GM10847 (cell line): ENCODE measurements around the gene OLFML1.

Source experiments
- POLR2A ChIP-seq: IDR thresholded peaks from 2 replicates; pipeline ENCODE4 v1.6.1; 2011; ENCODE audit not compliant: insufficient read length; ENCODE audit errors: extremely low read depth

OLFML1 gene

GRCh38 chr11:7514099-7514591 is 28.8 kb downstream of the OLFML1 start:
- TF ChIP-seq POLR2A, result no peak

GRCh38 chr11:7515447-7515886 is 30.2 kb downstream of the OLFML1 start:
- TF ChIP-seq POLR2A, result no peak

- TF ChIP-seq POLR2A, result no peak
These were observed 31.2 kb downstream of the OLFML1 start for GRCh38 chr11:7516475-7516874.

GRCh38 chr11:7518811-7519562 is 33.7 kb downstream of the OLFML1 start:
- no peak for TF ChIP-seq POLR2A

GRCh38 chr11:7520011-7520942 is 35.0 kb downstream of the OLFML1 start:
- peak; percentile 24 for TF ChIP-seq POLR2A

DNA sequence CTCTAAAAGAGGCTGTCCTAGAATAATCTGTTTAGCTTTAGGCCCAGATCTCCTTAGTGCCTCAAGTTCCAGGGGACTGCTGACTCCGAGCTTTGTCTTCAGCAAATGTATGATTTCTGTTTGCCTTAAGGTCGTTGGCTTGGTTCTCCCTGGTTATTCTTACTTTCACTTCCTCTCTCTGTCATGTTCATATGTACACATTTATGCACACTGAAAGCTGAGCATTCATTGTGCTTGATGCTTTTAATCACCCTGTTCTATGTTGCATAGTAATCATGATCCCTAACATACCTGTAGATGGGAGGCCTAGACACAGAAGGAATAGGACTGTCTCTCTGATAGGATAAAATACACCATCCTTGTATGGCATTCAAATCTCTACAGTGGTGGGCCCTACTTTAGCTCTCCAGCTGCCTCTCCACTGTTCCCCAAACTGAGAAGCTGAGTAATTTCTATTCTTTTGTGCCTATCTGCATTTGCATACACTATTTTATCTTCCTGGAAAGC is 35.7 kb downstream of the OLFML1 start:
- no peak for TF ChIP-seq POLR2A

GRCh38 chr11:7522121-7522520 is 36.8 kb downstream of the OLFML1 start:
- no peak for TF ChIP-seq POLR2A

DNA sequence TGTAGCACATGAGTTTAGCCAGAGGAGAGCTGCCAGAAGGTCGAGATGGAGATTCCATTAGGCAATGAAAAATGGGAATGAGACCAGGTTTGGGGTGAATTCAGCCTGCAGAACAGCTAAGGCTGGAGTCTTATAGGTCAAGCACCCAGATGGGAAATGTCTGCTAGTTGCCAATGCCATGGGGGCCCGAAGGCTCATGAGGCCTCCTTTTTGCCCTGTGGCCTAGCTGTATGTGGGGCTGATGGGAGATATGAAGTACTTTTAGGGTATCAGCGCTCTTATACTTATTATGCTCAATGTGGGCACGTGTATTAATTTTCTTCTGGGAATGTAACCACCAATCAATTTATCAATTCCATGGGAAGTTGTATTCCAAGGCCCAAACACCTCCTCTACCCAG is 37.2 kb downstream of the OLFML1 start:
- TF ChIP-seq POLR2A, result no peak

DNA sequence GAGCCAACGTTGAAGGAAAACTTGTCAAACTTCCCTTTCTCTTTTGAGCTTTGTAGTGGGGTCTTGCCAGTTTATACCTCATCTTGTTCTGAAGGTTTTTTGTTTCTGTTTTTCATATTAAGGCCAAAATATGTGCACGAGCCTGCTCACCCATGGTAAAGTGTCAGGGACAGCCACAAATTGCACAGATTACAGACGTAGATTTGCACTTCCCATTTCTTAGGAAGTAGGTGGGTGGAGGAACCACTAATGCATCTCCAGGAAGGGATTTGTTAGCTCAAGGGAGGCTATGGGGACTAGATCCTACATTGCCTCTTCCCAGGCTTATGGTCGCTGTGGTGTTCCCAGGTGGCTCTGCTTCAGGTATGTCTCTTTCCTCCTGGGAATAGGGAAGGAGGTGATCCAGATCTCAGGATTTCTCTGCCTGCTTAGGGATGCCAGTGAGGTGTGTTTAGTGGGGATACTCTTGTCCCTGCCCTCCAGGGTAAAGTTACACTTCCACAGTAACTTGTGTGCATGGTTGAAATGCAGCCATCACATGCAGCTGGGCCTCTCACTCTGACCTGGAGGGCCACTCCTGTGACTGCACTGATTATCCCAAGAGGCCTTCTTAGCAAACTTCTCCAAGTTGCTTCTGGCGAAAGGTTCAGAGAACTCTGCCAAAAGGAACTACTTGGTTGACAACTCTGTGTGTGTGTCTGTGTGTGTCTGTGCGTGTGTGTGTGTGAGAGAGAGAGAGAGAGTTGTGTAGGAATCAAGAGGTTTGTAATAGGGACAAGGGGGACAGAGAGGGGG is 38.3 kb downstream of the OLFML1 start:
- TF ChIP-seq POLR2A, result no peak

- no peak for TF ChIP-seq POLR2A
These were observed 39.3 kb downstream of the OLFML1 start for GRCh38 chr11:7524462-7525235.

GRCh38 chr11:7525424-7525823 is 40.1 kb downstream of the OLFML1 start:
- TF ChIP-seq POLR2A, result no peak

GRCh38 chr11:7527029-7527428 is 41.7 kb downstream of the OLFML1 start:
- TF ChIP-seq POLR2A, result no peak

DNA sequence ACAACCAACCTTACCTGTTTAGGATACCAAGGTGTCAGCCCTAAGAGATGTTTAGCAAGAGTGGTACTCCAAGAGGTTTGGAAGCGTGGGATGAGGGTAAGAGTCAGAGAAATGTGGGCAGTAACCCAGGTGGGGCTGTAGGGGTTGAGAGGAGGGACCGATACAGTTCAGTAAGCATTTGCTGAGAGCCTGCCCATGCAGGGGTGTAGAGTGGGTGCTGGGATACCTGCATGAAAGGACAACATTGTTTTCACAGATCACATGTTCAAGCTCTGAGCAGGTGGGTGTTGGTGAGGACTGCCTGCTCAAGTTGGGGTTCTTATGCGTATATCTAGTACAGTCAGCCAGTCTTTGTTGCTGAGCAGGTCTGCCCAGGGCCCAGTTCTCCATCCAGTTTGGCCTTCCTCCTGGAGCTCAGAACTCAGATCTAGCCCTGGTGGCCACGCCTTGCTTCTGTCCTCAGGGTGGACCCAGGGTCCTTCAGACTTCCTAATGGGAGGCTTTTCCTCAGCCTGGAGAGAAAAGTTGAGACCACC is 43.3 kb downstream of the OLFML1 start:
- no peak for TF ChIP-seq POLR2A

GRCh38 chr11:7530013-7530640 is 44.8 kb downstream of the OLFML1 start:
- TF ChIP-seq POLR2A, result no peak

GRCh38 chr11:7531011-7531410 is 45.7 kb downstream of the OLFML1 start:
- TF ChIP-seq POLR2A, result no peak
